Measurements from ENCODE around the gene NEURL3. TPM values are rescaled to one million over a fixed set of nuclear protein-coding genes. Genes with fewer than 3 reads are reported as not detected.
"Not testable (repeated sequence)": the region's sequence is repeated elsewhere in the genome, so short reads cannot be mapped to it uniquely, and the experiment has no call there.

Gene NEURL3
- total and polyA plus RNA-seq, 7 experiments from 2014 or later: 0.27 to 1.3 (median 0.43) TPM; not detected in 4

- Mint-ChIP-seq H3K27me3 (peaks cover 0 to 13% (median 0%) of the 10 kb centered on the region in 5 donors), H3K36me3 (peaks cover 0 to 4% (median 0%) of the 10 kb centered on the region in 5 donors), H3K4me3 (no peak overlapping the region), H3K9me3 (peaks cover 0 to 14% (median 6%) of the 10 kb centered on the region in 11 donors), H3K4me1 (peaks cover 0 to 4% (median 0%) of the 10 kb centered on the region in 7 donors), H3K27ac (no peak overlapping the region)
- Histone ChIP-seq H3K27ac (ENCODE audit: low read depth, low read length) (no peak overlapping the region), H3K4me1 (ENCODE audit: control insufficient read depth in 2 of 2, insufficient read depth in 2 of 2, low read length in 2 of 2) (no peaks in the 10 kb centered on the region), H3K4me3 (ENCODE audit: low read length) (no peak overlapping the region), H3K9me3 (ENCODE audit: control insufficient read depth in 2 of 3, low read length in 3 of 3) (no peaks in the 10 kb centered on the region), H3K27me3 (ENCODE audit: control insufficient read depth in 2 of 2, insufficient read depth in 2 of 2, low read length in 2 of 2) (no peaks in the 10 kb centered on the region), H3K36me3 (ENCODE audit: control insufficient read depth in 2 of 3, insufficient read depth in 3 of 3, low read length in 3 of 3) (no peaks in the 10 kb centered on the region)
- POLR2A ChIA-PET: interaction anchor here (0.6 to 0.7 kb wide), 2 partner anchors 160 to 362 kb away, joined by 3 read pairs; no protein-coding TSS in a partner anchor
- ATAC-seq (no peak), DNase-seq (no peak)
- intact Hi-C loops (cut with micrococcal nuclease): no loop called here
- CTCF ChIA-PET: no interaction called here
Measured at GRCh38 chr2:96464061-96464460, 41.1 kb downstream of the NEURL3 start.

GRCh38 chr2:96463119-96463518 lies 42.0 kb downstream of the NEURL3 start:
- H3K36me3 ChIP-seq (ENCODE audit: control insufficient read depth in 2 of 3, insufficient read depth in 3 of 3, low read length in 3 of 3): no peaks in the 10 kb centered on the region
- peaks cover 0 to 4% (median 0%) of the 10 kb centered on the region in 5 donors for H3K36me3 Mint-ChIP-seq
- no peaks in the 10 kb centered on the region for H3K4me1 ChIP-seq (ENCODE audit: control insufficient read depth in 2 of 2, insufficient read depth in 2 of 2, low read length in 2 of 2)
- ATAC-seq: no peak
- H3K9me3 ChIP-seq (ENCODE audit: control insufficient read depth in 2 of 3, low read length in 3 of 3): no peaks in the 10 kb centered on the region
- DNase-seq: no peak
- CTCF ChIA-PET: no interaction called here
- no peak overlapping the region for H3K27ac ChIP-seq (ENCODE audit: low read depth, low read length)
- H3K4me3 Mint-ChIP-seq: no peak overlapping the region
- POLR2A ChIA-PET: no interaction called here
- intact Hi-C loops (cut with micrococcal nuclease): no loop called here
- no peak overlapping the region for H3K27ac Mint-ChIP-seq
- peaks cover 0 to 18% (median 0%) of the 10 kb centered on the region in 5 donors for H3K27me3 Mint-ChIP-seq
- no peak overlapping the region for H3K4me3 ChIP-seq (ENCODE audit: low read length)
- no peaks in the 10 kb centered on the region for H3K27me3 ChIP-seq (ENCODE audit: control insufficient read depth in 2 of 2, insufficient read depth in 2 of 2, low read length in 2 of 2)
- peaks cover 0 to 3% (median 0%) of the 10 kb centered on the region in 7 donors for H3K4me1 Mint-ChIP-seq
- H3K9me3 Mint-ChIP-seq: peaks cover 0 to 20% (median 7%) of the 10 kb centered on the region in 11 donors

- intact Hi-C loops (cut with micrococcal nuclease); H3K27me3 ChIP-seq (ENCODE audit: control insufficient read depth in 2 of 2, insufficient read depth in 2 of 2, low read length in 2 of 2); H3K4me1 Mint-ChIP-seq; H3K27ac Mint-ChIP-seq; H3K4me3 Mint-ChIP-seq; CTCF ChIA-PET; POLR2A ChIA-PET; H3K36me3 ChIP-seq (ENCODE audit: control insufficient read depth in 2 of 3, insufficient read depth in 3 of 3, low read length in 3 of 3); H3K4me3 ChIP-seq (ENCODE audit: low read length); H3K4me1 ChIP-seq (ENCODE audit: control insufficient read depth in 2 of 2, insufficient read depth in 2 of 2, low read length in 2 of 2); H3K27ac ChIP-seq (ENCODE audit: low read depth, low read length); H3K36me3 Mint-ChIP-seq; ATAC-seq; DNase-seq; H3K9me3 ChIP-seq (ENCODE audit: control insufficient read depth in 2 of 3, low read length in 3 of 3): not testable (repeated sequence)
- peaks cover 0 to 20% (median 7%) of the 10 kb centered on the region in 11 donors for H3K9me3 Mint-ChIP-seq
- H3K27me3 Mint-ChIP-seq: peaks cover 0 to 18% (median 0%) of the 10 kb centered on the region in 5 donors
Measured at GRCh38 chr2:96461616-96462015, 43.5 kb downstream of the NEURL3 start.

- H3K9me3 Mint-ChIP-seq: peaks cover 0 to 2% (median 0%) of the 10 kb centered on the region in 11 donors
- Histone ChIP-seq H3K27me3 (ENCODE audit: control insufficient read depth in 2 of 2, insufficient read depth in 2 of 2, low read length in 2 of 2) (no peaks in the 10 kb centered on the region), H3K4me3 (ENCODE audit: low read length) (no peak overlapping the region), H3K4me1 (ENCODE audit: control insufficient read depth in 2 of 2, insufficient read depth in 2 of 2, low read length in 2 of 2) (no peaks in the 10 kb centered on the region), H3K9me3 (ENCODE audit: control insufficient read depth in 2 of 3, low read length in 3 of 3) (no peaks in the 10 kb centered on the region), H3K27ac (ENCODE audit: low read depth, low read length) (no peak overlapping the region), H3K36me3 (ENCODE audit: control insufficient read depth in 2 of 3, insufficient read depth in 3 of 3, low read length in 3 of 3) (no peaks in the 10 kb centered on the region)
- H3K4me3 Mint-ChIP-seq: no peak overlapping the region
- H3K4me1 Mint-ChIP-seq: peaks cover 0 to 1% (median 0%) of the 10 kb centered on the region in 7 donors
- POLR2A ChIA-PET: no interaction called here
- DNase-seq (no peak), ATAC-seq (no peak)
- CTCF ChIA-PET: no interaction called here
- H3K27ac Mint-ChIP-seq: no peak overlapping the region
- intact Hi-C loops (cut with micrococcal nuclease): no loop called here
- H3K27me3 Mint-ChIP-seq: peaks cover 0 to 5% (median 0%) of the 10 kb centered on the region in 5 donors
- H3K36me3 Mint-ChIP-seq: no peaks in the 10 kb centered on the region
Measured at GRCh38 chr2:96452053-96452452, 53.1 kb downstream of the NEURL3 start.

GRCh38 chr2:96449637-96450036 lies 55.5 kb downstream of the NEURL3 start:
- ChIA-PET CTCF (no interaction called here), POLR2A (no interaction called here)
- no peaks in the 10 kb centered on the region for H3K4me1 ChIP-seq (ENCODE audit: control insufficient read depth in 2 of 2, insufficient read depth in 2 of 2, low read length in 2 of 2)
- no peaks in the 10 kb centered on the region for H3K36me3 Mint-ChIP-seq
- H3K4me3 ChIP-seq (ENCODE audit: low read length): no peak overlapping the region
- peaks cover 0 to 1% (median 0%) of the 10 kb centered on the region in 7 donors for H3K4me1 Mint-ChIP-seq
- peaks cover 0 to 9% (median 1%) of the 10 kb centered on the region in 11 donors for H3K9me3 Mint-ChIP-seq
- no peak for ATAC-seq
- peaks cover 0 to 5% (median 0%) of the 10 kb centered on the region in 5 donors for H3K27me3 Mint-ChIP-seq
- H3K27ac ChIP-seq (ENCODE audit: low read depth, low read length): no peak overlapping the region
- DNase-seq: no peak
- H3K4me3 Mint-ChIP-seq: no peak overlapping the region
- intact Hi-C loops (cut with micrococcal nuclease): no loop called here
- H3K36me3 ChIP-seq (ENCODE audit: control insufficient read depth in 2 of 3, insufficient read depth in 3 of 3, low read length in 3 of 3): no peaks in the 10 kb centered on the region
- no peaks in the 10 kb centered on the region for H3K9me3 ChIP-seq (ENCODE audit: control insufficient read depth in 2 of 3, low read length in 3 of 3)
- H3K27ac Mint-ChIP-seq: no peak overlapping the region
- no peaks in the 10 kb centered on the region for H3K27me3 ChIP-seq (ENCODE audit: control insufficient read depth in 2 of 2, insufficient read depth in 2 of 2, low read length in 2 of 2)

- peaks cover 0 to 9% (median 2%) of the 10 kb centered on the region in 11 donors for H3K9me3 Mint-ChIP-seq
- no peak overlapping the region for H3K27ac Mint-ChIP-seq
- ATAC-seq: no peak
- DNase-seq: no peak
- Histone ChIP-seq H3K4me3 (ENCODE audit: low read length) (no peak overlapping the region), H3K27me3 (ENCODE audit: control insufficient read depth in 2 of 2, insufficient read depth in 2 of 2, low read length in 2 of 2) (no peaks in the 10 kb centered on the region), H3K27ac (ENCODE audit: low read depth, low read length) (no peak overlapping the region), H3K9me3 (ENCODE audit: control insufficient read depth in 2 of 3, low read length in 3 of 3) (no peaks in the 10 kb centered on the region), H3K4me1 (ENCODE audit: control insufficient read depth in 2 of 2, insufficient read depth in 2 of 2, low read length in 2 of 2) (no peaks in the 10 kb centered on the region), H3K36me3 (ENCODE audit: control insufficient read depth in 2 of 3, insufficient read depth in 3 of 3, low read length in 3 of 3) (no peaks in the 10 kb centered on the region)
- POLR2A ChIA-PET: no interaction called here
- H3K36me3 Mint-ChIP-seq: no peaks in the 10 kb centered on the region
- H3K4me1 Mint-ChIP-seq: peaks cover 0 to 1% (median 0%) of the 10 kb centered on the region in 7 donors
- peaks cover 0 to 5% (median 0%) of the 10 kb centered on the region in 5 donors for H3K27me3 Mint-ChIP-seq
- intact Hi-C loops (cut with micrococcal nuclease): no loop called here
- H3K4me3 Mint-ChIP-seq: no peak overlapping the region
- CTCF ChIA-PET: no interaction called here
Measured at GRCh38 chr2:96449174-96449573, 56.0 kb downstream of the NEURL3 start.

GRCh38 chr2:96447726-96448125 lies 57.4 kb downstream of the NEURL3 start:
- peaks cover 0 to 9% (median 0%) of the 10 kb centered on the region in 5 donors for H3K27me3 Mint-ChIP-seq
- DNase-seq (no peak), ATAC-seq (no peak)
- H3K27ac ChIP-seq (ENCODE audit: low read depth, low read length): no peak overlapping the region
- no peaks in the 10 kb centered on the region for H3K9me3 ChIP-seq (ENCODE audit: control insufficient read depth in 2 of 3, low read length in 3 of 3)
- CTCF ChIA-PET: no interaction called here
- H3K4me1 Mint-ChIP-seq: peaks cover 0 to 1% (median 0%) of the 10 kb centered on the region in 7 donors
- POLR2A ChIA-PET: no interaction called here
- no peaks in the 10 kb centered on the region for H3K36me3 Mint-ChIP-seq
- intact Hi-C loops (cut with micrococcal nuclease): no loop called here
- H3K9me3 Mint-ChIP-seq: peaks cover 0 to 13% (median 2%) of the 10 kb centered on the region in 11 donors
- no peak overlapping the region for H3K27ac Mint-ChIP-seq
- no peaks in the 10 kb centered on the region for H3K36me3 ChIP-seq (ENCODE audit: control insufficient read depth in 2 of 3, insufficient read depth in 3 of 3, low read length in 3 of 3)
- H3K4me3 ChIP-seq (ENCODE audit: low read length): no peak overlapping the region
- no peaks in the 10 kb centered on the region for H3K27me3 ChIP-seq (ENCODE audit: control insufficient read depth in 2 of 2, insufficient read depth in 2 of 2, low read length in 2 of 2)
- H3K4me1 ChIP-seq (ENCODE audit: control insufficient read depth in 2 of 2, insufficient read depth in 2 of 2, low read length in 2 of 2): no peaks in the 10 kb centered on the region
- no peak overlapping the region for H3K4me3 Mint-ChIP-seq
